ENCODE results near the gene FRYL.

DNA sequence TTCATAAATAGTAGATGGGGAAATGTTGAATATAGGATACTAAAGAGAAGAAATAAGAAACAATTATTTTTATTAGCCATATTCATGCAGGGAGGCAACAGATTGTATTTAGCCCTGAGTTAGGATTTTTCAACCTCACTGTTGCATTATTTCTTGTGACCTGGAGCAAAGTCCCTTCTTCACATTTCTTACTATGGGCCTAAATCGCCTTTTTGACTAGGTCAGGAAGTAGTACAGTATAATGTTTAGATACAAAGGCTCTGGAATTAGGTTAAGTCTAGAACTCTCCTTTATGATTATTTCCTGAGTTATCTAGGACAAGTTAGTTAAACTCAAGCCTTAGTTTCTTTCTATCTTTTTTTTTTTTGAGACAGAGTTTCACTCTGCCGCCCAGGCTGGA, 88.0 kb downstream of the FRYL start:
- TF ChIP-seq, protein P1, sequence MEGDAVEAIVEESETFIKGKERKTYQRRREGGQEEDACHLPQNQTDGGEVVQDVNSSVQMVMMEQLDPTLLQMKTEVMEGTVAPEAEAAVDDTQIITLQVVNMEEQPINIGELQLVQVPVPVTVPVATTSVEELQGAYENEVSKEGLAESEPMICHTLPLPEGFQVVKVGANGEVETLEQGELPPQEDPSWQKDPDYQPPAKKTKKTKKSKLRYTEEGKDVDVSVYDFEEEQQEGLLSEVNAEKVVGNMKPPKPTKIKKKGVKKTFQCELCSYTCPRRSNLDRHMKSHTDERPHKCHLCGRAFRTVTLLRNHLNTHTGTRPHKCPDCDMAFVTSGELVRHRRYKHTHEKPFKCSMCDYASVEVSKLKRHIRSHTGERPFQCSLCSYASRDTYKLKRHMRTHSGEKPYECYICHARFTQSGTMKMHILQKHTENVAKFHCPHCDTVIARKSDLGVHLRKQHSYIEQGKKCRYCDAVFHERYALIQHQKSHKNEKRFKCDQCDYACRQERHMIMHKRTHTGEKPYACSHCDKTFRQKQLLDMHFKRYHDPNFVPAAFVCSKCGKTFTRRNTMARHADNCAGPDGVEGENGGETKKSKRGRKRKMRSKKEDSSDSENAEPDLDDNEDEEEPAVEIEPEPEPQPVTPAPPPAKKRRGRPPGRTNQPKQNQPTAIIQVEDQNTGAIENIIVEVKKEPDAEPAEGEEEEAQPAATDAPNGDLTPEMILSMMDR (IDR thresholded peaks at IDR 0.05) = no peak
- TF ChIP-seq POLR2A (IDR thresholded peaks at IDR 0.05) = no peak

Data from uterus (tissue), 2 donors.